HCT116 (cell line): ENCODE results near the gene TMEM184B.

Experiments used
- EZH2phosphoT487 ChIP-seq: fragments of 200-600 bp; IDR thresholded peaks from 2 replicates; pipeline ENCODE4 v1.6.1; 2018; ENCODE audit warnings: antibody characterized with exemption, borderline replicate concordance
- TCF7L2 ChIP-seq: IDR thresholded peaks from 2 replicates; pipeline ENCODE4 v1.7.0; 2011; ENCODE audit warnings: borderline replicate concordance, inconsistent platforms; ENCODE audit not compliant: insufficient read depth, insufficient read length; ENCODE audit errors: extremely low read depth
- ZBTB33 ChIP-seq: IDR thresholded peaks from 2 replicates; pipeline ENCODE4 v1.6.1; 2011; ENCODE audit warnings: mild to moderate bottlenecking, low read length, moderate library complexity; ENCODE audit not compliant: insufficient replicate concordance; ENCODE audit errors: extremely low read depth

GRCh38 chr22:38314051-38314932 is 41.5 kb upstream of the TMEM184B start:
- TF ChIP-seq ZBTB33: no peak
- TF ChIP-seq EZH2phosphoT487: no peak
- no peak for TF ChIP-seq TCF7L2
